HG02970 (cell line): ENCODE data around the gene BET1L.
"Not testable (repeated sequence)": the region's sequence is repeated elsewhere in the genome, so short reads cannot be mapped to it uniquely, and the experiment has no call there.

Source experiments
- ATAC-seq: cut with Tn5 transposase; IDR thresholded peaks from one replicate; pipeline ENCODE4 v1.9.1; 2021; ENCODE audit warnings: mild to moderate bottlenecking, moderate library complexity, moderate number of reproducible peaks; ENCODE audit not compliant: unreplicated experiment, low FRiP score

Gene BET1L

GRCh38 chr11:230431-230830 is 23.2 kb upstream of the BET1L start:
- ATAC-seq: no peak

- ATAC-seq: no peak
Observed at GRCh38 chr11:227824-228379, 20.7 kb upstream of the BET1L start.

GRCh38 chr11:225734-226453 is 18.7 kb upstream of the BET1L start:
- ATAC-seq: no peak

GRCh38 chr11:224424-224823 is 17.2 kb upstream of the BET1L start:
- ATAC-seq: no peak

- no peak for ATAC-seq
Observed at GRCh38 chr11:223884-224283, 16.7 kb upstream of the BET1L start.

GRCh38 chr11:223026-223789 is 16.0 kb upstream of the BET1L start:
- no peak for ATAC-seq

GRCh38 chr11:221998-222789 is 15.0 kb upstream of the BET1L start:
- ATAC-seq: no peak

- ATAC-seq: no peak
Observed at GRCh38 chr11:221539-221938, 14.3 kb upstream of the BET1L start.

GRCh38 chr11:220641-221215 is 13.5 kb upstream of the BET1L start:
- ATAC-seq: not testable (repeated sequence)

GRCh38 chr11:218815-219593 is 11.8 kb upstream of the BET1L start:
- no peak for ATAC-seq

GRCh38 chr11:217704-218103 is 10.5 kb upstream of the BET1L start:
- no peak for ATAC-seq

- ATAC-seq: no peak
Observed at GRCh38 chr11:216081-216974, 9.1 kb upstream of the BET1L start.

GRCh38 chr11:215581-216037 is 8.4 kb upstream of the BET1L start:
- ATAC-seq: no peak

- ATAC-seq: no peak
Observed at GRCh38 chr11:214083-214482, 6.9 kb upstream of the BET1L start.

- ATAC-seq: no peak
Observed at GRCh38 chr11:213111-213510, 5.9 kb upstream of the BET1L start.

- ATAC-seq: no peak
Observed at GRCh38 chr11:212150-213100, 5.2 kb upstream of the BET1L start.

GRCh38 chr11:211741-212140 is 4.5 kb upstream of the BET1L start:
- no peak for ATAC-seq

- ATAC-seq: no peak
Observed at GRCh38 chr11:211295-211694, 4.1 kb upstream of the BET1L start.
